Measurements from ENCODE around the gene NUMB.

The NUMB gene

GRCh38 chr14:73307261-73307660, 151.1 kb downstream of the NUMB start:
- no peak for DNase-seq (ENCODE audit: low read depth, low spot score)

GRCh38 chr14:73305499-73305898, 152.8 kb downstream of the NUMB start:
- H3K27ac ChIP-seq: no peak overlapping the region
- no peak for DNase-seq (ENCODE audit: low read depth, low spot score)

More at GRCh38 chr14:73307261-73307660, 151.1 kb downstream of the NUMB start:
- no peak overlapping the region for H3K27ac ChIP-seq

GRCh38 chr14:73295198-73295796, 163.0 kb downstream of the NUMB start:
- no peak overlapping the region for H3K27ac ChIP-seq
- DNase-seq (ENCODE audit: low read depth, low spot score): no peak

GRCh38 chr14:73293782-73294781, 164.3 kb downstream of the NUMB start:
- H3K27ac ChIP-seq: no peak overlapping the region
- no peak for DNase-seq (ENCODE audit: low read depth, low spot score)

GRCh38 chr14:73290279-73290678, 168.1 kb downstream of the NUMB start:
- DNase-seq (ENCODE audit: low read depth, low spot score): no peak

GRCh38 chr14:73289729-73290128, 168.6 kb downstream of the NUMB start:
- DNase-seq (ENCODE audit: low read depth, low spot score): no peak
- no peak overlapping the region for H3K27ac ChIP-seq

More at GRCh38 chr14:73290279-73290678, 168.1 kb downstream of the NUMB start:
- no peak overlapping the region for H3K27ac ChIP-seq

GRCh38 chr14:73289308-73289707, 169.0 kb downstream of the NUMB start:
- H3K27ac ChIP-seq: no peak overlapping the region
- no peak for DNase-seq (ENCODE audit: low read depth, low spot score)

- no peak for DNase-seq (ENCODE audit: low read depth, low spot score)
Observed at GRCh38 chr14:73287071-73287470, 171.3 kb downstream of the NUMB start.

GRCh38 chr14:73286598-73286997, 171.7 kb downstream of the NUMB start:
- DNase-seq (ENCODE audit: low read depth, low spot score): no peak
- no peak overlapping the region for H3K27ac ChIP-seq

More at GRCh38 chr14:73287071-73287470, 171.3 kb downstream of the NUMB start:
- no peak overlapping the region for H3K27ac ChIP-seq

- DNase-seq (ENCODE audit: low read depth, low spot score): no peak
- H3K27ac ChIP-seq: no peak overlapping the region
Observed at GRCh38 chr14:73285979-73286378, 172.4 kb downstream of the NUMB start.

GRCh38 chr14:73283608-73284379, 174.6 kb downstream of the NUMB start:
- H3K27ac ChIP-seq: no peak overlapping the region

GRCh38 chr14:73280903-73281302, 177.4 kb downstream of the NUMB start:
- DNase-seq (ENCODE audit: low read depth, low spot score): no peak
- H3K27ac ChIP-seq: no peak overlapping the region

More at GRCh38 chr14:73283608-73284379, 174.6 kb downstream of the NUMB start:
- no peak for DNase-seq (ENCODE audit: low read depth, low spot score)

- DNase-seq (ENCODE audit: low read depth, low spot score): no peak
- no peak overlapping the region for H3K27ac ChIP-seq
Observed at GRCh38 chr14:73277376-73277775, 181.0 kb downstream of the NUMB start.

- no peak for DNase-seq (ENCODE audit: low read depth, low spot score)
- no peak overlapping the region for H3K27ac ChIP-seq
Observed at GRCh38 chr14:73276836-73277235, 181.5 kb downstream of the NUMB start.

- no peak for DNase-seq (ENCODE audit: low read depth, low spot score)
- no peak overlapping the region for H3K27ac ChIP-seq
Observed at GRCh38 chr14:73273799-73274198, 184.5 kb downstream of the NUMB start.

GRCh38 chr14:73272393-73272792, 186.0 kb downstream of the NUMB start:
- no peak for DNase-seq (ENCODE audit: low read depth, low spot score)
- no peak overlapping the region for H3K27ac ChIP-seq

- DNase-seq (ENCODE audit: low read depth, low spot score): no peak
- H3K27ac ChIP-seq: no peak overlapping the region
Observed at GRCh38 chr14:73269729-73270531, 188.4 kb downstream of the NUMB start.

- DNase-seq (ENCODE audit: low read depth, low spot score): no peak
- no peak overlapping the region for H3K27ac ChIP-seq
Observed at GRCh38 chr14:73267474-73267873, 190.9 kb downstream of the NUMB start.

- H3K27ac ChIP-seq: no peak overlapping the region
Observed at GRCh38 chr14:73266317-73266716, 192.0 kb downstream of the NUMB start.

GRCh38 chr14:73265721-73266046, 192.7 kb downstream of the NUMB start:
- no peak for DNase-seq (ENCODE audit: low read depth, low spot score)
- no peak overlapping the region for H3K27ac ChIP-seq

More at GRCh38 chr14:73266317-73266716, 192.0 kb downstream of the NUMB start:
- no peak for DNase-seq (ENCODE audit: low read depth, low spot score)

All from epithelial cell of prostate (primary cell).